RKO (cell line): ENCODE results near the gene PRICKLE4.
A peak's percentile ranks its signal among the peaks of the same experiment; 100 is the strongest.

Source experiments
- DNase-seq: peaks from one replicate; pipeline ENCODE4 v3.0.0-alpha.2; 2016; ENCODE audit warnings: low spot score

Gene PRICKLE4

DNA sequence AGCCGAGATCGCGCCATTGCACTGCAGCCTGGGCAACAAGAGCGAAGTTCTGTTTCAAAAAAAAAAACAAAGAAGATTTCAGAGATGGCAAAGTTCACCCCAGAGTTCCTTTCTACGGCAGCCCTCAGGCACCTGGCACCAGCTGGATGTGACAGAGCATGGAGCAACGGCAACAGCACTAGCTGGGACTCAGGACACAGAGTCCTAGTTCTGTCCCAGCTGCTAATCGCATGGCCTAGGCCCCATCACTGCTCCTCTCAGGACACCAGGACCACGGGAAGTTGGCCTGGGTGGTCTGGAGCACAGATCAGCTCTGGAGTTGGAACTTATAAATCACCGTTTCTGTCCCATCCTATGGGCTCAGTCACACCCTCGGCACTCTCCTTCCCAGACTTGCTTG is 34.5 kb upstream of the PRICKLE4 start:
- DNase-seq, result no peak

DNA sequence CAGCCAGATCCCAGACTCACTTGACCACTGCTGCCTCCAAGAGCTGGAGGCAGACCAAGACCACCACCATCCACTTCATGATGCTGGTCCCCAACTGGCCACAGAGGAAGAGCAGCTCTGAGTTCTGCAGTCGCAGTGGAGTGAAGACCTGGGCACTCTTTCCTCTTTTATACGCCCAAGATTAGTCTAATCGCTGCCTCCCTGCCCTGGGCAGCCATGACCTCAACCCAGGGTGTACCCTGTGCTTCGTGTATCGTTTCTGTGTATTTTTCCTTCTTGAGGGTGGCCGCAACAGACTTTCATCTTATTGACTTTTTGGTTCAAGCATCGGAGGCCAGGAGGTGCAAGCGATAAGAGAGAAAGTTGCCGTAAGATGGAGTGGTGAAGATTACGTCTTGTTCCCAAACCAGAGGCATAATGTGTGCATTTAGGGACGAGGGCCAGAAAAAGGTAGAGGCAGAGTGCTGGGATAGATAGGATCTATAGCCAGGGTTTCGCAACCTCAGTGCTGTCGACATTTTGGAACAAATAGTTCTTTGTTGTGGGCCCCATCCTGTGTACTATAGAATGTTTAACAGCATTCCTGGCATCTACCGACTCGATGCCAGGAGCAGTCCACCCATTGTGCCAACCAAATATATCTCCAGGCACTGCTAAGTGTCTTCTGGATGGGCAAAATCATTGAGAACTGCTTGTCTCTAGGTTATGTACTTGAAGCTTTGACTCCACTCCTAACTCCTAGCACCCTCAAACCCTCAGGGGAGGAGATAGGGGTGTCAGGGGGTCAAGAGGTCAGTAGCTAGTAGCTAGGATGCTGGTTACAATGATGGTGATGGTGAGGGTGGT is 33.1 kb upstream of the PRICKLE4 start, which contains the start of gene PGC:
Gene PGC, minus strand, starts transcription at position 142 of the 846 bp plus-strand sequence. Its CDS starts 63 bp downstream, at position 79.
- no peak for DNase-seq

DNA sequence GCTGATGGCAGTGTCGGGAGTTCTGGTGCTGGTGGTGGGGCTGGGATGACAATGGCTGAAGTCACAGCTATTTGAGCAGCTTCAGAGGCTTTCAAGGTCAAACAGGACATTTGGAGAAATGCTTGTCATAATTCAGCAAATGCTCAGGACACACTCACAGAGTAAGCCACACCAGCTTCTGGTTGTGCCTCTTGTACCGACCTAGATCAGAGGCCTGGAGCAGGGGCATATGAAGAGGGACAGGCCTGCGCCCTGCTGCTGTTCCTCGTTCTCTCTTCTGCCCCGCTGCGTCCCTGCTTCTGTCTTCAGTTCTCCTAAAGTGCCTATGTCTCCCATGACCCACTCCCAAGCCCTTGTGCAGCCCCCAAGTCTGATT is 32.5 kb upstream of the PRICKLE4 start:
- DNase-seq, result no peak

DNA sequence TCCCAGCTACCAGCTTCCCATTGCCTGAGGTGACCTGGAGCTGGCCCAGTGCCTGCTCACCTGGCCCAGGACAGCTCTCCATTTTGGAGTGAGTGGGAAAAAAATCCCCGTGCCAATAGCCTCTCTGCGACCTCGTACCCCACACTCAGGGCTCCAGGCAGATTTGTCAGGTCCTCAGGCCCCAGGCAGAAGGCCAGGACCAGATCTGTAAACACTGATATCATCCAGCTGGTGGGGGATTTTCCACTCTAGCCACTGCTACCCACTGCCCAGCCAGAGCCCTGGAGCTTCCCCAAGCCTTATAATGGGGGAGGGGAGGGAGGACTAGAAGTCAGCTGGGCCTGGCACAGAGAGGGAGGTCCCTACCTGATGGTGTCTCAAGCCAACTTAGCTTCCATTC is 32.0 kb upstream of the PRICKLE4 start:
- DNase-seq, result no peak

DNA sequence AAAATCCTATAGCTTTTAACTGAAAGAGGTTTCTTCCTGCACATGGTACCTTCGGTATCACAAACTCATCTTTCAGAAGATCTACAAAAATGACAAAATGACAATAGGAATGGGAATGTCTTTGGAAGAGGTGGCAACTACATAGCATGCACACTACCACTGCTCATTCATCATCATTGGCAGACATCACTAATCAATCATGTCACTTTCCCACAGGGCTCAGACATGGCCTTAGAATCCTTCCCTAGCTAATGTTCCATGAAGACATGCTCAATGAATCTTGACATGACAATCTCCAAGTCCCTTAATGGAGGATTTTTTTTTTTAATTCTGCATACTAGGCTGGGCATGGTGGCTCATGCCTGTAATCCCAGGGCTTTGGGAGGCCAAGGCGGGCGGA is 30.2 kb upstream of the PRICKLE4 start:
- DNase-seq, result no peak

DNA sequence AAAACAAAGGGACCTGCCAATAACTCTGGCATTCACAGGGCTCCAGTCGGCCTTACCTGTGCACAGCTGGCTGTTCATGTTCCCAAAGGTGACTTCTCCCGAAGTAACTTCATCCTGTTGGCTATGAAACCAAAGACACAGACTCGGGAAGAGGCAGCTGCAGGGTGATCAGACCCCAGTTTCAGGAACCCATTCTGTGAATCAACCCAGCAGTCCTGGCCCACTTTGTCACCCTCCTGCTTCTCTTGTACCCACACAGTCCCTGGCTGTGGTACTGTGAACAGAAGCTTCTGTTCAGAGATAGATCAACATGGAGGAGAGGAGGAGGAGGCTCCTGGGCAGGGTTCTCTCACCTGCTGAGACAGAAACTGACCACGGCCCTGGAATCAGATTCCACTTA is 24.7 kb upstream of the PRICKLE4 start:
- DNase-seq, result no peak

DNA sequence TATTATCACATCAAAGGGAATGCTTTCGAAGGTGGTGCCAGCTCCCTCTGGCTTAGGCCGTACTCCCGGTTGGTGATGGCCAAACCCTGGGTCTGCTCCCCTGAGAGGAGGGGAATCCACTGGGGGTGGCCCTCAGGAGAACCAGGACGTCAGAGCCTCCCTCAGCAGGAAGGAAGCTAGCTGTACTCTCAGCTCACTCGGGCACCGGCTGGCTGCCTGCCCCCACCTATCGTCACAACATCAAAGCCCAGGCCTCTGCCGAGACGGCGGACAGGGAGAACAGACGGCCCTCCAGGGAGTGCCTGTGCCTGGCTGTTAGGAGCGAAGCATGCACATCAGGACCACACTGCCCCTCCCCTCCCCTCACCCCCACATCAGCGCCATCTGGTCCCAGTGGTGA is 24.2 kb upstream of the PRICKLE4 start:
- no peak for DNase-seq

DNA sequence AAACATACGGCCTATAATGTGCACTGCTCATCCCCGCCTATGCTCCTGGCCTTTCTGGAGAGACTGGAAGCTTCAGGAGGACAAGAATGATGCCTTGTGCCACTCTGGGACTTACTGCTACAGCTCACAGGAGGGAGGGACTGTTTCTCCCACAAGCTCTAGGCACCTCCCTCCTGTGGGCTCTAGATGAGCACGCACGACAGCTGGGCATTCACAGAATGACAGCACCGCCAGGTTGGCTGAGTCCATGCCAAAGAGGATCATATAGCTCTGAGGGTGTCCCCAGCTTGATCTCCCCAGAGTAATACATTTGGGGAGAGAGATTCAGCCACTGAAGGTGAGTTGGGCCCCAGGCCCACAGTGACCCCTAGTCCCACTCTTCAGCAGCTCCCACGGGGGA is 23.3 kb upstream of the PRICKLE4 start:
- DNase-seq, result no peak

DNA sequence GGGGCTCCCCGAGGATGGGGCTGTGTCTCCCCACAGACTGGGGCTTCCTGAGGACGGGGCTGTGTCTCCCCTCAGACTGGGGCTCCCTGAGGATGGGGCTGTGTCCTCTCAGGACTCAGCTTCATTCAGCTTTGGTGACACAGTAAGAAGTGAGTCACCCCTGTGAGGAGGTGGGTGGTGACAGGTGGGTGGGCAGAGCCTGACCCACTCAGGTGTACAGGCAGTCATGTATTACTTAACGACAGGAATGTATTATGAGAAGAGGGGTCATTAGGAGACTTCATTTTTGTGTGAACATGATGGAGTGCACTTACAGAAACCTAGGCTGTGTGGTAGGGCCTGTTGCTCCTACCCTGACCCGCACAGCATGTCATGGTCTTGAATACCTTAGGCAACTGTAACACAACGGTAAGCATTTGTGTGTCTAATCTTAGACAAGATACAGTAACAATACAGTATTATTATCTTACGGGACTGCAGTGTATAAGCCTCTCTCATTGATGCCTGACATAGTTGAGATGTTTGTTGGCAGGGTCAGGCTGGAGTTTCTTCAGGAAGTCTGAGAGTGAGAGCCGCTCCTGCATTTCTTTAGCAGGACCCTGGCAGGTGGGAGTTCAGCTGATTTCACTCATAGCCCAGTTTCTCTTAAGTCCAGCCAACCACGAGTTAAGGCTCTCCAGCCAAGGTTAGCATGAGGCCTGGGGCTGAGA is 22.5 kb upstream of the PRICKLE4 start:
- no peak for DNase-seq

DNA sequence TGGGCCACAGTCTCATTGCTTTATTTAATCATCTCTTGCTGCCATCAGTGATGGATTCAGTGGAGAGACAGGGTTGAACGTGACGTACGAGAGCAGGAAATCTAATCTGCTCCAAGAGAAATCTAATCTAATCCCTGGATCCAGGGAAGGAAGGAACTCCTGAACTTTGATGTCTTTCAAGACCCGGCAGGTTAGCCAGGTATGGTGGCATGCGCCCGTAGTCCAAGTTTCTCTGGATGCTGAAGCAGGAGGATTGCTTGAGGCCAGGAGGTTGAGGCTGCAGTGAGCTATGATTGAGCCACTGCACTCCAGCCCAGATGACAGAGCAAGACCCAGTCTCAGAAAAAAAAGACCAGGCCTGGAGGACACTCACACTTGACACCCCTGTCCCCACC is 21.9 kb upstream of the PRICKLE4 start:
- no peak for DNase-seq

DNA sequence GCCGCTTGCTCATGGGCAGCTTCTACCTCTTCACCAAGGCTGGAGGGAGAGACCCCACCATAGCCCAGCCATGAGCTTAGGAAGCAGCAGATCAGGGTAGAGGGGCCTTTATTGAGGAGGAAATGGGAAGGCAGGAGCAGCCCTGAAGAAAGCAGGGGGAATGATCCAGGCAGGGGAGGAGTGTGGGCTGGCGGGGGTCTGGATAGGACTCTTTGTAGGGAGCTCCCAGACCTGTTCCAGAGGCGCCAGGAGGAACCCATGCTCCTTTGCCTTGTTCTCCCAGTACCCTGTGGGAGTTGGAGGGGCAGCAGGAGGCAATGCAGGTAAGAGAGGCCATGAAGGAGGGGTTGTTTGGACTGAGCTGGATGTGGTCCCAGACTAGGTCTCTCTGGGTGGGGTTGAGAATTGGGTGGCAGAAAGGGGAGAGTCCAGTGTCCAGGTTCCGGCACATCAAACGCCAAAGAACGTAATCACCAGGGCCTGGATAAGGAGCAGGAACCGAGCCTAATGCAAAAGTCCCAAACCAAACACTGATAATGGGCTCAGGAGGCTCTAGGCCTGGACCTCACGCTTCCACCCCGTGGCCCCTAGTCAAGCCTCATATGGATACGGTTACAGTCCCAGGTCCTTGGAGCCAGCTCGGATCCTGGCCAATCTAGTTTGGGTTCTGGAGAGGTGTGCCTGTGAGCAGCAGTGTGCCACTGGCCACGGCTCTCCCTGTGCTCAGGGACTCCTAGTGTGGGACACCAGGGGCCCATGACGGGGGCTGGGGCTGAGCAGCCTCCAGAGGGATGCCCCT is 21.3 kb upstream of the PRICKLE4 start:
- DNase-seq, result no peak

DNA sequence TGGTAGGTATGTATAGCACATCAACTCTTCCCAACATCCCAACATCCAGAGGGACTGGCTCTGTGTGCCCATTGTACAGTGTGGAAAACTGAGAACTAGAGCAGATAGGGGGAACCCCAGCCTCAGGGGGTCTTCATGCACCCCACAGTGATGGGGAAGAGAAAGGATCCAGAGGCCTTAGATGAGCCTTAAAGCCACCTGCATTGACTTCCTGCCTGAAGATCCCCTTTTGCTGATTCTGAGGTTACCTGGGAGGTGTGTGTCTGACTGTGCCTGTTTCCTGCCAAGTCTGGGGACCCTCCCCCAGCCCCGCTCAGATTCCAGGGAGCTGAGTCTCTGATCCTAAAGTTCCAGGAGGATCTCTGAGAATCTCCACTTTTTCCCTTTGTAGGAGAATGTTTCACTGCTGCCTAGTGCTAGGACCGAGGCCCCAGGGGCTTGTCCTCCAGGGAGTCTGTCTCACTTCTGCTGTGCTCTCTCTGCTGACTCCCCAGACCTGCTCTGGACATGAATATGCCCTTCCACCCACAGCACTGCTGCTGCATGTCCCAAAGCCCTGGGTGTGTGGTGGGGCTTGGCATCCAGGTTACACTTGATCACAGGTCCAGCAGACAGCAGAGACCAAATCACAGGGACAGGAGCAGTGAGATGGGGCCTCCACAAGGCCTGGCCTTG is 20.5 kb upstream of the PRICKLE4 start:
- DNase-seq, result no peak

DNA sequence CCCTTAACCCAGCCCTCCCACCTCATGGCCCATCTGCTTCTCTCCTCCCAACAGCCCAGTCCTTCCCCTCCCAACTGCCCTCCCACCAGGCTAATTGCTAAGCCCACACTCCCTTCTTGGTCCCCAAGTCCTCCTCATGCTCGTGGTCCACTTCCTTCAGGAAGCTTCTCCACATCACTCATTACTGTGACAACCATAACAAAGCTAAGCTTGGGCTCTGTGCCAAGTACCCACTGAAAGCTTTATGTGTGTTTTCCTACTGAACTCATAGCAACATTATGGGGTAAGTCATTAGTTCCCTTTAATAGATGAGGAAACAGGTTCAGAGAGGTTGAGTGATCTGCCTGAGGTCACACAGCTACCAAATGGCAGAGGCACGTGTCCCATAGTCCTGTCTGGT is 17.1 kb upstream of the PRICKLE4 start:
- DNase-seq, result no peak

DNA sequence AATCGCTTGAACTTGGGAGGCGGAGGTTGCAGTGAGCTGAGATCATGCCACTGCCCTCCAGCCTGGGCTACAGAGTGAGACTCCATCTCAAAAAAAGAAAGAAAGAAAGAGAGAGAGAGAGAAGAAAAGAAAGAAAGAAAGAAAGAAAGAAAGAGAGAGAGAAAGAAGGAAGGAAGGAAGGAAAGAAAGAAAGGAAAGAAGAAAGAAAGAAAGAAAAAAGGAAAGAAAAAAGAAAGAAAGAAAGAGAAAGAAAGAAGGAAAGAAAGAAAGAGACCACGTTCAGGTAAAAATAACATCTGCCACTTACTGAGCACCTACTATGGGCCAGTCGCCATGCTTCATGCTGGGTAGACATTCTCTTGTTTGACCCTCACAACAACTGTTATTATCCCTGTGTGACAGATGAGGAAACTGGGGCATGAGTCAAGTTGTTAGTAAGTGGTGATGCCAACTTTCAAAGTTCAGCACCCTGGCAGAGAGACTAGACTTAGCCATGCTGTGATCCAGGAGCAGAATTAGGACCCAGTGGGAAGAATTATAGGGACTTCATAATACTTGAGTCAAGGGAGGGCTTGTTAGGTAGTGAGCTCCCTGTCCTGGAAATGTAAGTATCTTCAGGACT is 14.4 kb upstream of the PRICKLE4 start:
- peak; percentile 42 for DNase-seq

DNA sequence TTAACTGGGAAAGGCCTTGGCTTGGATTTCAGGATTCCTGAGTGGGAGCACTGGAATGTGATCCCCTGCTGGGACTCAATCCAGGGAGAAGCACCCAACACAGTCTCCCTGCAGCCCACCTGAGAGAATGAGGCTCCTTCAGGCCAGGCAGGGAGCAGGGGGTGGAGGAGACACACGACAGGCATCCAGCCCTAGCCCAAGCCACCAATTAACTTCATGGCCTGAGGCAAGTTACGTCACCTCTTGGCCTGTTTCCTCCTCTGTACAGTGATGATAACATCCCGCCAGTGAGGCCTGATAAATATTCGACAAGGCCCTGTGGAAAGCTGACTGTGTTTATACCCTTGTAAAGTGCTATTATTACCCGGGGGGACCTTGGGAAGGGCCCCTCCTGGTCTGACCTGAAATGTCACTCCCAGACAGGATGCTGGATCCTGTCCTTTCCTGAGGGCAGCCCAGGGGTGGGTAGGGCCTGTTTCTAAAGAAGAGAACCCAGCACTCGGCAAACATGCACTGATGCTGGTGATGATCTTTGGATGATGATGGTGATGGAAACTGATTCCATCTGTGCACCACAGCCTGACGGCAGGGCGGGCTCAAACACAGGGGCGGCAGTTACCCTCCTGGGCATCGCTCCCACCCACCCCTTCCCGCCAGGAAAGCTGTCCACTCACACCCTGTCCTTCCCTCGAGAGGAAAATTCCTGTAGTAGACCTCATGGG is 13.3 kb upstream of the PRICKLE4 start:
- no peak for DNase-seq

DNA sequence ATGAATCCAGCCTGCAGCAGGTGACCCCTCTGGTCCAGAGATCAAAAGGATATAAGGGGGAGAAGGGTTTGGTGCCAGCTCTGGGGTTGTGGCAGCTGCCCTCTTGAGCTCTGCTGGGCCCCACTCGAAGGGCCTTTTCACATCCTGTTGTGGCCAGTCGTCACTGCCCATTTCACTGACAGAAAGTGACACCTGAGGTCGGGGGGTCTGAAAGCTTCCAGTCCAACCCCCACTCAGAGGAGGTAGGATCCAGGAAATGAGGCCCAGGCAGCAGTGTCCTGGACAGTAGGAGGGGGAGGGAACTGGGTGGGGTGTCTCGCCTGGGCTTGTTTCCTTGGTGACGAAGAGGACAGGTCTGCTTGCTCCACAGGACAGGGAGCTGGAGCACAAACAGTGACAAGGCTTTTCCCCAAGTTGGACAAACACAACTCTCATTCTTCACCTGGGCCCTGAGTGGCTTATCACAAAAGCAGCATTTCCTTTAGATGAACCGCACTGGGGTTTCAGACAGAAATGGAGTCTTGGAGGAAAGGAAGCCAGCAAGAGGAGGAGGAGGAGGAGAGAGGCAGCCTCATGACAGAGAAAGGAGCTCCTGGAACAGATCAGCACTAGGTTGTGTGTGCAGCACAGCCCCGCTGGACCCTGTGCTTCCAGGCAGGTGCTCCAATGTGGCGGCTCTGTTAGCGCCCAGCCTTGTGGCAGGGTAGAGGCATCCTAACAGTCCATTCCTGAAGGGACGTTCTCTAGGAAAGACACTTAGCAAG is 11.9 kb upstream of the PRICKLE4 start:
- no peak for DNase-seq

DNA sequence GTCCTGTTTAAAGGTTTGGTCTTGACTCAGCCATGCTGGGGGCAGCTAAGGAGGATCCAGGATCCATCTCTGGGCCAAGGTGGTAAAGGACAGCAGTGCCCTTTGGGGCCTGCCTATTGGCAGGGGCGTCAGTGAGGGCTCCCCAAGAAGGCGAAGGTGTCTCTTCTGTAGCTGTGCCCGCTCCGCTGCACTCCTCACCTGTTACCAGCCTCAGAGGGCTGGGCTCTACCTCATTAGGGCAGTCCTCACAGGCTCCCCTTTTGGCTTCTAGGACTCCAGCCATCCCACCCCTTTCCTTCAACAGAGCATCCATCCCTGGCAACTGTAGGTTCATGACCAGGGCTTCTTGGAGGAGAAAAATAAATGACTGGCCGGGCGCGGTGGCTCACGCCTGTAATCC is 11.2 kb upstream of the PRICKLE4 start:
- no peak for DNase-seq

DNA sequence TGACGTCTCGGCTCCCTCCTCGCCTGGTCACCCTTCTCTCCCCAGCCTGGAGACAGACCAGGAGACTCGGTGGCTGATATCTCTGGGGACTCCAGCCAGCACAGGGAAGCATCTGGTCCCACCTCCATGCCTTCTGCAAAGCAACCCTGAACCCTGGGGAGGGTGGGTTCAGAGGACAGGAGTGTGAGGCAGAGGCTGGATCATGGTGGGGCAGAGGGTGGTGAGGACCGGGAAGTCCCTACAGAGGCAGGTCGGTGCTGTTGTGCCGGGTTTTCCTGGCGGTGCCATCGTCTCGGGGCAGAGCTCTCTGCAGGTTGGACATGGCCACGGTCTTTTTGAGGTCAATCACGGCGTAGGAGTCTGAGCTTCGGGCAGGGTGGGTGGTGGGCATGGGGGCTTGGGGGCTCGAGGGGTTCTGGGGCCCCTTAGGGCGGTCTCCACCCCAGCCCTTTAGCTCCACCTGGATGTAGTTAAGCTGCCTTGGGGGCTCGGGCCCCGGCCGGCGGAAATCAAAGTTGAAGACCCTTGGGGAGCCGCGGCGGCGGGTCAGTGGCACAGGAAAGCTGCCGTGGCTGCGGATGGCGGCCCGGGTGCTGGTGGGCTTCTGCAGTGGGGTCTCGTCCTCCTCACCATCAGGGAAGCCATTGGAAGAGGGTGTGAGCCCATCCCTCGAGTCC is 10.1 kb upstream of the PRICKLE4 start:
- DNase-seq, result no peak
